GM12891 (cell line): ENCODE data around the gene PRR15.

ENCODE experiments used
- PAX5 ChIP-seq: IDR thresholded peaks from 2 replicates; pipeline ENCODE4 v1.6.1; 2011; ENCODE audit warnings: low read length, moderate library complexity, mild to moderate bottlenecking; ENCODE audit not compliant: insufficient read depth, severe bottlenecking
- POLR2A ChIP-seq: IDR thresholded peaks from 2 replicates; pipeline ENCODE4 v1.6.1; 2011; ENCODE audit warnings: low read depth, low read length, control low read depth
- POLR2AphosphoS5 ChIP-seq: IDR thresholded peaks from 2 replicates; pipeline ENCODE4 v1.6.1; 2011; ENCODE audit warnings: low read depth, low read length, control low read depth
- POU2F2 ChIP-seq: IDR thresholded peaks from 2 replicates; pipeline ENCODE4 v1.6.1; 2011; ENCODE audit warnings: low read depth, mild to moderate bottlenecking, control low read depth, low read length, moderate library complexity
- SPI1 ChIP-seq: IDR thresholded peaks from 2 replicates; pipeline ENCODE4 v1.6.1; 2011; ENCODE audit warnings: low read depth, low read length, control low read depth
- TAF1 ChIP-seq: IDR thresholded peaks from 2 replicates; pipeline ENCODE4 v1.6.1; 2011; ENCODE audit warnings: low read depth, low read length, control low read depth

DNA sequence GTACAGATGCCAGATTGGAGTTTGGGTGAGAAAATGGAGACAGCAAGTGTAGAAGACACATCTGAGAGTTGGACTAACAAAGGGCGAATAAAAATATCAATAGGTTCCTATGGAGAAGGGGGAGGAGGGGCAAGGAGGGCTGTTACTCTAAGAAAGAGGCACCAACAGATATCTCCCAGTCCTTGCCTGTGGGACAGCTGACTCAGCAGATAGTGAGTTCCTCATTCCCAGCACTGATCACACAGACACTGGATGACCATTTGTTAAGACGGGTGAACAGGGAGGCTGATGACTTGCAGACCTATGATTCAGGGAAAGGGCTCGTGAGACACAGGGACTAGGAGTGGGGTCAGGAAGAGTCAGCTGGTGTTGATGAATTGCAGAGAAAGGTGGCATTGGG, 5.7 kb upstream of the PRR15 start:
- no peak for TF ChIP-seq PAX5
- TF ChIP-seq SPI1 = no peak
- TF ChIP-seq POLR2A = no peak
- TF ChIP-seq TAF1 = no peak
- no peak for TF ChIP-seq POLR2AphosphoS5
- TF ChIP-seq POU2F2 = no peak
